HS-5 (cell line): ENCODE measurements around the gene SRA1.
"Not testable (repeated sequence)": the region's sequence is repeated elsewhere in the genome, so short reads cannot be mapped to it uniquely, and the experiment has no call there.

Source experiments
- DNase-seq: peaks from one replicate; pipeline ENCODE4 v3.0.0-alpha.2; 2012; ENCODE audit warnings: low read depth

Gene SRA1

DNA sequence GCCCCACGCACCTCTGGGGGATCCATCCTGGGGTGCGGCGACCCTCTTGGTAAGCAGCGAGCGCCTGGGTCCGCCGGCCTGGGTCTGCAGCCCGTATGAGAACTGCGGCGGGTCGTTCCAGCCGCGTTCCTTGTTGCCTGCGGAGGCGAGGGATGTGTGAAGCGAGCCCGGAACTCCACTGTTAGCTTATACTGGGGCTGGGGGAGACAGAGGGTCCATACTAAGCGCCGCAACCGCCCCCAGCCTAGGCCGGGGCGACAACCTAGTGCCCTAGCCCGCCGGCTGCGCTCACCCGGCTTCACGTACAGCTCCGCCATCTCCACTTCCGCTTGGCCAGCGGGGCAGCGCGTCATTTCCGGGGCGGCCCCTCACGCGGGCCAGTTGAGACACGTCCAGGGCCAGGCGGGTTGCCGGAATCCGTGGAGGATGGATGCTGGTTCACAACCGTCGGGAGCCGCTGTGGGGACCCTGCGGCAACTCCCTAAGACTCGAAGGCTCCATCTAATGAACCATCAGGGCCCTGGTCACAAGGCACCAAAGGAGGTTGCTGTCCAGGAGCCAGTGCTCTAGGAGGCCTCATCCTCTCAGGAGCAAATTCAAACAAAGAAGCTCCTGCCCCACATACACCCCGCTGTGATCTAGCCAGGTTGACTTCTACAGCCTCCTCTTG lies at the start of gene SRA1:
Gene SRA1, minus strand, starts transcription at position 338 of the 670 bp plus-strand sequence. Its CDS starts 21 bp downstream, at position 317.
- peak; percentile 60 for DNase-seq

DNA sequence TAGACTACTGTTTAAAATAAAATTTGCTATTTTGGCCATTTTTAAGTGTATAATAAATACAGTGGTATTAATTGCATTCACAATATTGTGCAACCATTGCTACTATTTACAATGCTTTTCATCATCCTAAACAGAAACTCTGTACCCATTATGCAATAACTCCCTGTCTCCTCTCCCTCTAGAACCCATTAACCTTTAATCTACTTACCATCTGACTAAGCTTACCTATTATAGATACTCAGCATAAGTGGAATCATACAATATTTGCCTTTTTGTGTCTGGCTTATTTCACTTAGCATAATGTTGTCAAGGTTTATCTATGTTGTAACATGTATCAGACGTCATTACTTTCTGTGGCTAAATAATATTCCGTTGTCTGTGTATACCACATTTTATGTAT lies 49.8 kb upstream of the SRA1 start:
- no peak for DNase-seq

DNA sequence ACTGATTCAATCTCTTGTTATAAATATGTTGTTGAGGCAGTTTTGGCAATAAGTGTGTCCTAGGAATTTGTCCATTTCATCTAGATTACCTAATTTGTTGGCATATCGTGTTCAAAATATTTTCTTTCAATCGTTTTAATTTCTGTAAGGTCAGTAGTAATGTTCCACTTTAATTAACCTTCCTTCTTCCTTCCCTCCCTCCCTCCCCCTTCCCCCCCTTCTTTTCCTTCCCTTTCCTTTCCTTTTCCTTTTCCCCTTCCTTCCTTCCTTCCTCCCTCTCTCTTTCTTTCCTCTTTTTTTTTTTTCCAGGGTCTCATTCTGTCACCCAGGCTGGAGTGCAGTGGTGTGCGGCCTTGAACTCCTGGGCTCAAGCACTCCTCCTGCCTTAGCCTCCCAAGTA lies 48.6 kb upstream of the SRA1 start:
- no peak for DNase-seq

DNA sequence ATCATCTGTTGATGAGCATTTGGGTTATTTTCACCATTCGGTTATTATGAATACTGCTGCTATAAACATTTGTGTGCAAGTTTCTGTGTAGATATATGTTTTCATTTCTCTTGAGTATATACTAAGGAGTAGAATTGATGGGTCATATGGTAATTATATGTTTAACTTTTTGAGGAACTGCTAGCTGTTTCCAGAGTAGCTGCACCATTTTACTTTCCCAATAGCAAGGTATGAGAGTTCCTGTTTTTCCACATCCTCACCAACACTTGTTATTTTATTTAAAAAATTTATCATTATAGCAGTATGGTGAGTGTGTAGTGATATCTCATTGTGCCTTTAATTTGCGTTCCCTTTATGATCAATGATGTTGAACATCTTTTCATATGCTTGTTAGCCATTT lies 46.5 kb upstream of the SRA1 start:
- no peak for DNase-seq

DNA sequence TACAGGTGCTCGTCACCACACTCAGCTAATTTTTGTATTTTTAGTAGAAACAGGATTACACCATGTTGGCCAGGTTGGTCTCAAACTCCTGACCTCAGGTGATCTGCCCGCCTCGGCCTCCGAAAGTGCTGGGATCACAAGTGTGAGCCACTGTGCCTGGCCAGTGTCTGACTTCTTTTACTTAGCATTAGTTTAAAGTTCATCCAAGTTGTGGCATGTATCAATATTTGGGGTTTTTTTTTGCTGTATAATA lies 46.1 kb upstream of the SRA1 start:
- DNase-seq, result not testable (repeated sequence)

DNA sequence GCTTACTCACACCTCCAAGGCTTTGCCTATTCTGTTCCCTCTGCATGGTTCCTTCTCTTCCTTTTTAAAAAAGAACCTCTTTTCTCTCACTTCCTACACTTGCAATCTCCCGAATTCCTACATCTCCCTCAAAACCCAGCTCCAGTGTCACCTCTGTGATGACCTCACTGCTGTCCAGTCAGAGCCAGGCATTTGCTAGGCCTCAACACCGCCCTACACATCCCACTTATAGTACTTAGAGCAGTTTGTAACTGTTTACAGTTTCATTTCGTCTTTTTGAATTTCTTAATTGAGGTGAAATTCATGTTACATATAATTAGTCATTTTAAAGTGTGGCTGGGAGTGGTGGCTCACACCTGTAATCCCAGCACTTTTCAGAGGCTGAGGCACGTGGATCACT lies 44.9 kb upstream of the SRA1 start:
- DNase-seq, result no peak

DNA sequence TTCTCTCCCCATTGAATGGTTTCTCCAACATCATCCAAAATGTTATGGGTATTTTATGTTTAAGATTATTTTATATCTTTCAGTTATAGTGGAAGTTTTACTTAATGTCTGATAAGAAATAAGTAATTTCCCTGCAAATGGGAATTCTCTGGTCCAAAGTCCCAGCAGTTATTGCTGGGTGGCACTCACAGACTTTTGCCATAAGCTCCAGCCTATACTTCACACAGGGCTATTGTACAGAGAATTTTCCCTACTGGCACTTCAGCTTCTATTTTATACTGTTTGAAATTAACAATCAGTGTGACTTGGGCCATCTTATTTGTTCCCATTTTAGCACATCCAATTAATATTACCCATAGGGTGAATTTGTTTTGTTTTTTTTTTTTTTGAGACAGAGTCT lies 42.8 kb upstream of the SRA1 start:
- DNase-seq, result no peak

DNA sequence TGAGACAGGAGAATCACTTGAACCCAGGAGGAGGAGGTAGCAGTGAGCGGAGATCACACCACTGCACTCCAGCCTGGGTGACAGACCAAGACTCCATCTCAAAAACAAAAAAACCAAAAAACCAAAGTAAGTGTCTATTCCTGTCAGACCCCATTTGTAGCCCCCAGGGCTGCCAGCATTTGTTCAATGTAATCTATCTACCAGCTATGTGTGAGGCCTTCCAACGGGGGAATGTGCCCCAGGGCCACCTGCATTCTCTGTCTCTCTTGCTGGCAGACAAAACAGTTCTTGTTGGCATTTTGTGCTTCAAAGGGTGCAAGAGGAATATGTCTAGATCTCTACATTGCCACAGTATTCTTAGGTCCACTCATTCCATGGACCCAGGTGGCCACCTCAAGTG lies 41.6 kb upstream of the SRA1 start:
- no peak for DNase-seq

DNA sequence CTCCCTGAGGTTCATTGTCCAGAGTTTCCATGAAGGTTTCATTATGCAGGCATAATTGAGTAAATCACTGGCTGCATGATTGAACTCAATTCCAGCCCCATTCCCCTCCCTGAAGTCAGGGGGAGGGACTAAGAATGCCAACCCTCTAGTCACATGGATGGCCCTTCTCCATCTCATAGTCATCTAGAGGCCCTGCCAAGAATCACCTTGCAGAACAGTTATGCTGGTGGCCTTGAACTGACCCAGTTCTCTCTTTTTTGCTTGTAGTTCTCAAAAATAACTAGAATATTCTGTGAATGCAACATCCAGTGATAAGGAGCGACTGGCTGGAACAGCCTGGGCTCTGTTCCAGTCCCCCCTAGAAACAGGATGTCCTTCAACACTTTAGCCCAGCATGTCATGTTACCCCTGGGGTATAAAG lies 39.1 kb upstream of the SRA1 start:
- no peak for DNase-seq

DNA sequence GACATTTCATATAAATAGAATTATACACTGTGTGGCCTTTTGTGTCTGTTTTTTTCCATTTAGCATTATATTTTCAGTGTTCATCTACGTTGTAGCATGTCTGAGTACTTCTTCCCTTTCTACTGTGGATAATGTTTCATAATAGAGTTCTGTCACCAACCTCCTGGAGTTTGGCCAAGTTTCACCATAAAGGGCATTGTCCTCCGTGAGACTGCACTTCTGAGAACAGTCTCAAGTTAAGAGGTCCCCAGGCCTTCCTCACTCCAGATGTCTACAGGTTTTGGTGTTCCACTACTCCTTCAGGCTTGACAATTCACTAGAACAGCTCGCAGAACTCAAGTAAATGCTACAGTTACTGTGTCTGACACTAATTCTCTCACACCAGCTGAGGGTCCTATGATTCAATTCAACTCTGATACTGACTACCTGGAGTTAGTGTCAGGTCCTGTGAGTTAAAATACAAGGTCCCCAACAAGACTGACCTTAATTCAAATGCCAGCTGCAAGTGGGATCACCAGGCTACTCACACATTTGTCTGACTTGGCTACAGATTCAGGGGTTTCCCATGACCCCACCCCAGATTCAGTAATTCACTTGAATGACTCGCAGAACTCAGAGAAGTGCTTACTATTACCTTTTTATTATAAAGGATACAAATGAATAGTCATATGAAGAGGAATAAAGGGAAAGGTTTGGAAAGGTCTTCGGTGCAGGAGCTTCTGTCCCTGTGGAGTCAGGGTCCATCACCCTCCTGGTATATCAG lies 38.4 kb upstream of the SRA1 start:
- no peak for DNase-seq

DNA sequence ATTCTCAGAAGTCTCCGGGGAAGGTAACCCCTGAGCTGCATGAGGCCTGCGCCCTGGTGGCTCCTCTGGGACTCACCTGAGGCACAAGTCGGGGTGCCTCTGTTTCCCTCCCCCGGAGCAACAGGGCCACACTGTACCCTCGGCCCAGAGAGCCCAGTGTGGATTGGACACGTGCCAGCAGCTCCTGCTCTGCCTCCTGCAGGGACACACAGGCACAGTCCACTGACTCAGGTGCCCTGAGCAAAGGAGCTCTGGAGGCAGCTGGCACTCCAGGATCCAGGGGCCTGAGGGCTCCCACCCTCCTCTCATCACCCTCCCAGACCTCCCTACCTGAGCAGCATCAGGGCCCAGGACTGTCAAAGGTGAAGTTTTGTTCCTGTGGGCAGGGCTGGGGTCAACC lies 36.9 kb upstream of the SRA1 start:
- DNase-seq, result no peak

DNA sequence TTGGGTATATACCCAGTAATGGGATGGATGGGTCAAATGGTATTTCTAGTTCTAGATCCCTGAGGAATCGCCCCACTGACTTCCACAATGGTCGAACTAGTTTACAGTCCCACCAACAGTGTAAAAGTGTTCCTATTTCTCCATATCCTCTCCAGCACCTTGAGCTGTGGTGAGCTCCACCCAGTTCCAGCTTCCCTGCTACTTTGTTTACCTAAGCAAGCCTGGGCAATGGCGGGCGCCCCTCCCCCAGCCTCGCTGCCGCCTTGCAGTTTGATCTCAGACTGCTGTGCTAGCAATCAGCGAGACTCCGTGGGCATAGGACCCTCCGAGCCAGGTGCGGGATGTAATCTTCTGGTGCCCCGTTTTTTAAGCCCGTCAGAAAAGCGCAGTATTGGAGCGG lies 35.8 kb upstream of the SRA1 start:
- DNase-seq, result not testable (repeated sequence)

DNA sequence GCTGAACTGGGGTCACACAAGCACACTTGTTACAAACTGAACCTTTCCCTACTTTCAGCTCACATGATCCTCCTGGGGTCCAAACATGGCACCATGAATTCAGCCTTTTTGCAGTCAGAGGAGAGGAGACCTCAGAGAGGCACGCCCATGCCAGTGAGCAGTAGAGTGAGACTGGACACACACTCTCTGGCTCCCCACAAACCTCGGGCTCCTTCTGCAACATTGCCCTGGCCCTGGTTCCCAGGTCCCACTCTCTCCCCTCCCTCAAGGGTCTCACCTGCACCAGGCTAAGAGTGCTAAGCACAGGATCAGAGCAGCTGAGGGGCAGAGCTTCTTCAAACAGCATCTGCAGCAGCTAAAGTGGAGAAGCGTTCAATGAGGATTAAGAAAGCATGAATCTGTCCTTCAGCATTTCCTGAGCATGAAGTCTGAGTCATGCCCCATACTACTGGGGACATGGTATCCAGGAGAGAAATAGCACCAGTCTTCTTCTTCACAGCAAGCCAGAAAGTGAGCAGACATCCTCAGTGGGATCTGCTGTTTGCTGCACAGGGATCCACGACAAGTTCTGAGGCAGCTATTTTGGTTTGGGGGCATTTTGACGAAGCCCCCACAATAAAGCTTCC lies 34.6 kb upstream of the SRA1 start:
- peak; percentile 29 for DNase-seq

DNA sequence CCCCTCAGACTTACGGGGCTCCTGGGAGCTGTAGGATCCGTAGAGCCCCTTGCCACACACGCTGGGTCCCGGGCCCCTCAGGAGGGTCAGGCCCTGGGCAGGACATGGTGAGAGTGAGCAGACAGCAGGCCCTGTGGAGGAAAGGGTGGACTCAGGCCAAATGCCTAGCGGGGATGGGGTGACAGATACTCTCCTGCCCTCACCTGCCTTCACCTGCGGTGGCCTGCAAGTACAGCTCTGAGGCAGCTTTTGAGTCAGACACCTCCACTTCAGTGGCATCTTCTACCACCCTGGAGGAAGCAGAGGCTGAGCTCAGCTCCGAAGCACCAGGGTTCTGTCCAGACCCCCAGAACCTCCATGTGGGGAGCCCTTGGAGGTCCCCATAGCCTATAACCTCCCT lies 33.6 kb upstream of the SRA1 start:
- no peak for DNase-seq

DNA sequence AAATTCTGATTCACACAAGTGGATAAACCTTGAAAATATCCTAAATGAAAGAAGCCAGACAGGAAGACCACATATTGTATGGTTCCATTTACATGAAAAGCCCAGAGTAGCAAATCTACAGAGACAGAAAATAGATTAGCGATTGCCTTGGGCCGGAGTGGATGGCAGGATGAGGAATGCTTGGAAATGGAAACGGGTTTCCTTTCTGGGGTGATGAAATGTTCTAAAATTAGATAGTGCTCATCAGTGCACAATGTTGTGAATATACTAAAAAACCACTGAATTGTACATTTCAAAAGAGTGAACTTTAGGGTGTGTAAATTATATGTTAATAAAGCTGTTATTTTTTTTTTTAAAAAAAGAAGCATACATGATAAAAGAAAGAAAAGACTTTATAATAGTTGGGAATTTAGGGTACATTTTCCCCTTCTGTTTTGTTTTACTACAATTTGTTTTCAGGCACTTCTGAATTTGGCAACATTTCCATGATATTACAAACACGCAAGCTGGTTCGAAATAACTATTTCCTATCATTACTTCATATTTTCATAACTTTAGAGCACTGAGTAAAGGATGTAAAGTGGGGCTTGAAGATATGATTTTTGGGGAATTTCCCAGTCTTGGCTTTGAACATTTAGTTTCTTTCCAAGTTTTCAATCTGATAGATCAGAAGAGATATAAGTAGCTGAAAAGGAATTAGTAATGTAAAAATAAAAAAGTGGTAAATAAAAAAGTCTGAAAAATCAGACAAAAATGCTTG lies 31.2 kb upstream of the SRA1 start:
- DNase-seq, result no peak

DNA sequence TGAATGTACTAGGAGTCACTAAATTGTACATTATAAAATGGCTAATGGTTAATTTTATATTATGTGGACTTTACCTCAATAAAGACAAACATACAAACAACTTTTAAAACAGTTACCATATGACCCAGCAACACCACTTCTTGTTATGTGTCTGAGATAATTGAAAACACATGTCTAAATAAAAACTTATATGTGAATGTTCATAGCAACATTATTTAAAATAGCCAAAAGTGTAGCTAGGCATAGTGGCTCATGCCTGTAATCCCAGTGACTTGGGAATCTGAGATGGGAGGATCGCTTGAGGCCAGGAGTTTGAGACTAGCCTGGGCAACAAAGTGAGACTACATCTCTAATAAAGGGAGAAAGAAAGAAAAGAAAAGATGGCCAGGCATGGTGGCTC lies 30.2 kb upstream of the SRA1 start:
- DNase-seq, result no peak

DNA sequence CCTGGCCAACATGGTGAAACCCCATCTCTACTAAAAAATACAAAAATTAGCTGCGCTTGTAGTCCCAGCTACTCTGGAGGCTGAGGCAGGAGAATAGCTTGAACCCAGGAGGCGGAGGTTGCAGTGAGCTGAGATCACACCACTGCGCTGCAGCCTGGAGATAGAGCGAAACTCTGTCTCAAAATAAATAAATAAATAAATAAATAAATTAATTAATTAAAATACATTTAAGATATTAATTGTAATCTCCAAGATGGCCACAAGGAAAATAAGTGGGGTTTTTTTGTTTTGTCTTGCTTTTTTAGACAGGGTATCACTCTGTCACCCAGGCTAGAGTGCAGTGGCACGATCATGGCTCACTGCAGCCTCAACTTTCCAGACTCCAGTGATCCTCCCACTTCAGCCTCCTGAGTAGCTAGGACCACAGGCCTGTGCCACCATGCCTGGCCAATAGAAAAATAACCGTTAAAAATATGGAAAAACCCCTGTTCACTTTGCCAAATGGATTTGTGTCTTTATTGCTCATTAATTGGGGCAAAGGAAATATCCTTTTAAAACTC lies 22.0 kb upstream of the SRA1 start:
- DNase-seq, result not testable (repeated sequence)

DNA sequence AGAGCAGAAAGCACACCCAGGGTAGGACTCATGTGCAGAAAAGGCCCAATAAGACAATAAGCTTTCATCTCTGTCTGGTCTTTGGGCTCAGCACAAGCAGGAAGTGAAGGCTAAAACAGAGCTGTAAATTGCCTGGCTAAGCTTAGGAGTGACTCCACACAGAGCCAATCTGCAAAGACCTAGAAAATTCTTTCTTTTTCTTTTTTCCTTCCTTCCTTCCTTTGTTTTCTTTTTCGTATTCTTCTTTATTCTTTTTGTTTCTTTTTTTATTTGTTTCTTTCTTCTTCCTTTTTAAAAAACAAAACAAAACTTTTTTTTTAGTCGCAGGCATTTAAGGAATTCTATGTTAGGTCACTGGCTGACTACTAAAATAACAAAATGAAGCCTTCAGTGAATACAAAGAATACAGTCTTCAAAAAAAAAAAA lies 19.5 kb upstream of the SRA1 start:
- no peak for DNase-seq

DNA sequence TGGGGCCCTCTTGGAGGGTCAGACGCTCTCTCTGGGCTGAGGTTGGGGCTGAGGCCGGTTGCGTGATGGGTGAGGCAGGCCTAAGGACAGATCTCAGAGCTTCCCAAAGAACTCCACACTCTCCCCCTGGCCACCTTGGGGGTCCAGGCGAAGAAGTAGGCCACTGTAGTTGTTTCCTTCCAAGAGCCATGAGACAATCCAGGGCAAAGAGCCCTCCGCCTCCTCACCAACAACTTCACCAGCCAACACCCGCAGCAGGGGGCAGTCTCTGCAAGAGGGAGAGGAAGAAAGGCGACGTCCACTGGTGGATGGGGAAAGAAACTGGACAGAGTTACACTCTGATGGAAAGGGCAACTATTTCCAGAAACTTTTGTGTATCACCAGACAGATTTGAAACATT lies 18.0 kb upstream of the SRA1 start:
- DNase-seq, result no peak

DNA sequence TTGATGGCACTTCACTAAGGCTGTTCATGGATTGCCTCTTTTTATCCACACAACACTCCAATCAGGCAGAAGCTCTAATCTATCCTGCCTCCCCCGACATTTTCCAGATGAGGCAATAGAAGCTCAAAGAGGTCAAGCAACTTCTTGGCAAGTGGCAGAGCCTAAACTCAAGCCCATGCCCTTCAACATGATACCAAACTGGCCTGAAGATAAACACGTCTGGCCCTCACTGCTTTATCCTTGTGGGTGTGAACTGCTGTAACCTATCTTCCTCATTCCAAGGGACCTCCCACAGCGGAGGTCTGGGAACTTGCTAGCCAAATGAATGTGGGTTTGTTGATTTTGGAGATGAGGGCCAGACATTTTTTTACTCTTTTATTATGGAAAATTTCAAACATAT lies 16.9 kb upstream of the SRA1 start:
- DNase-seq, result no peak

DNA sequence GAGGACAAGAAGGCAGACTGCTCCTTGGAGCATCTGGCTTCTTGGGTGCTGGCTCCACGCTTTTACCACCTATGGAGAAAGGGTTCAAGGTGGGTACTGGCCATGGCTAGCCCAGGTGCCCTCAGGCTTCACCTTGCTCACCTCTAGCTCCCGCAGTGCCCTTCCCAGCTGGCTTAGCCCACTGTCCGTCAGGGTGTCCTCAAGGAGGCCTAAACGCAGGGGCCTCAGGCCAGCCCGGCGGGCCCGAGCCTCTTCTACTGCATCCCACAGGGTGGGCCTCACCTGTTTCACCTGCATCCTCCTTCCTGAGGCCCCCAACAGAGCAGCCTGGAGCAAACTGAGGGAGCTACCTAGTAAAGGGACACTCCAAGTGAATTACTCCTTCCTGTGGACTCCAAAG lies 16.4 kb upstream of the SRA1 start:
- DNase-seq, result no peak

DNA sequence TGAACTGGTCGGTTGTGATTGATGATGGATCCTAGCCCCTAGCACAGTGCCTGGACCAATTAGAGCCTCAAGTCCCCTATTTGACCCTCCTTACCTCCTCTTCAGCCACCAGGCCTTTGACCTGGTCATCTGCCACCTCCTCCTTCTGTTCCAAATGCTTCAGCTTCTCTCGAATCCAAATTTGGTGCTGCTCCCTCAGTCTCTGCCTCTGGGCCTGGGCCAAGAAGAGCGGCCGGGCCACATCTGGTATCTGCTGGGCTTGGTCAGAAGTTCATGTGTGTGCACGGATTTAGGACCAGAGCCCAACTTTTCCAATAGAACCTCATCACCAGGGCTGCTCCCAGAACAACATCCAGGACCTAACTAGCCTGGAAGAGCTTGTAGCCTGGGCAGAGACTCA lies 13.8 kb upstream of the SRA1 start:
- DNase-seq, result no peak

DNA sequence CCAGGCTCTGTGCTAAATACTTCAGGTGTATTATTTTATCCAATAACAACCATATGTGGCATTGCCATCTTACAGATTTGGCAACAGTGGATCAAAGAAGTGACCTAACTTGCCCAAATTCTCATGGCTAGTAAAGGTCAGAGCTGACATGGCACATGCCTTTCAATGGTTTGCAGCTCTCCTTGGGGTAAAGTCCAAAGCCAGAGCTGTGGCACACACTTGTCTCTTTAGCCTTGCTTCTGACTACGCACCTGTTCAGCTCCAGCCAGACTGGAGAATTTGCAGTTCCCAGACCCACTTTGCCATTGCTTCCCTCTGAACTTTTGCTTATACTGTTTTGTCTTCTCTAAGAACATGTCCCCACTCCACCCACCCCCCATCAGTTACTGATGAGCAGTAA lies 13.2 kb upstream of the SRA1 start:
- no peak for DNase-seq
